GM12865 (cell line): ENCODE measurements around the gene CAMKMT.

Source experiments
- DNase-seq: peaks from one replicate; pipeline ENCODE4 v3.0.0; 2010; ENCODE audit warnings: low read depth
- H3K4me3 ChIP-seq: 2 replicates; pipeline ENCODE4 v1.5.1; 2011; ENCODE audit warnings: mild to moderate bottlenecking, low read depth, low read length, control low read depth
- CTCF ChIP-seq: IDR thresholded peaks from 2 replicates; pipeline ENCODE4 v1.5.1; 2011; ENCODE audit warnings: low read length, control low read depth, low read depth, inconsistent platforms; ENCODE audit not compliant: insufficient read depth; ENCODE audit errors: missing control alignments

The CAMKMT gene

GRCh38 chr2:44570777-44571176, 209.0 kb downstream of the CAMKMT start:
- no peak for TF ChIP-seq CTCF
- H3K4me3 ChIP-seq: no peak overlapping the region
- DNase-seq: no peak

GRCh38 chr2:44572196-44572900, 210.6 kb downstream of the CAMKMT start:
- peak; percentile 31 for DNase-seq
- no peak overlapping the region for H3K4me3 ChIP-seq
- TF ChIP-seq CTCF: no peak

GRCh38 chr2:44573996-44574395, 212.2 kb downstream of the CAMKMT start:
- no peak overlapping the region for H3K4me3 ChIP-seq
- DNase-seq: no peak
- no peak for TF ChIP-seq CTCF

- TF ChIP-seq CTCF: no peak
- DNase-seq: peak; percentile 47
- peak overlapping the region; percentile 8; the same call in 1 of the 2 replicates for H3K4me3 ChIP-seq
Observed at GRCh38 chr2:44578471-44579093, 216.8 kb downstream of the CAMKMT start.

- no peak for DNase-seq
- TF ChIP-seq CTCF: no peak
- H3K4me3 ChIP-seq: no peak overlapping the region
Observed at GRCh38 chr2:44579115-44579836, 217.5 kb downstream of the CAMKMT start.

GRCh38 chr2:44579837-44580230, 218.1 kb downstream of the CAMKMT start:
- no peak for DNase-seq
- H3K4me3 ChIP-seq: no peak overlapping the region
- no peak for TF ChIP-seq CTCF
